Measurements from ENCODE around the gene MADCAM1.

MADCAM1 gene

GRCh38 chr19:533364-534058 is 37.2 kb downstream of the MADCAM1 start:
- TF ChIP-seq POLR2AphosphoS5 (IDR thresholded peaks at IDR 0.05; ENCODE audit: low read depth, low read length): no peak
- TF ChIP-seq SIN3A (IDR thresholded peaks at IDR 0.05; ENCODE audit: borderline replicate concordance, insufficient read depth, low read length): no peak
- TF ChIP-seq REST (IDR thresholded peaks at IDR 0.05; ENCODE audit: insufficient read depth in 1 of 2, low read depth in 2 of 2, low read length in 2 of 2): no peak

- no peak for TF ChIP-seq TAF1 (IDR thresholded peaks at IDR 0.05; ENCODE audit: borderline replicate concordance, insufficient read depth, low read length)
- TF ChIP-seq POLR2AphosphoS5 (IDR thresholded peaks at IDR 0.05; ENCODE audit: low read depth, low read length): no peak
- no peak for TF ChIP-seq FOXP2 (optimal IDR thresholded peaks at IDR 0.05; ENCODE audit: borderline replicate concordance, extremely low read depth, extremely low read length, insufficient read depth)
- no peak for TF ChIP-seq SIN3A (IDR thresholded peaks at IDR 0.05; ENCODE audit: borderline replicate concordance, insufficient read depth, low read length)
- no peak for TF ChIP-seq REST (IDR thresholded peaks at IDR 0.05; ENCODE audit: insufficient read depth in 1 of 2, low read depth in 2 of 2, low read length in 2 of 2)
Measured at GRCh38 chr19:534088-534487, 37.8 kb downstream of the MADCAM1 start.

DNA sequence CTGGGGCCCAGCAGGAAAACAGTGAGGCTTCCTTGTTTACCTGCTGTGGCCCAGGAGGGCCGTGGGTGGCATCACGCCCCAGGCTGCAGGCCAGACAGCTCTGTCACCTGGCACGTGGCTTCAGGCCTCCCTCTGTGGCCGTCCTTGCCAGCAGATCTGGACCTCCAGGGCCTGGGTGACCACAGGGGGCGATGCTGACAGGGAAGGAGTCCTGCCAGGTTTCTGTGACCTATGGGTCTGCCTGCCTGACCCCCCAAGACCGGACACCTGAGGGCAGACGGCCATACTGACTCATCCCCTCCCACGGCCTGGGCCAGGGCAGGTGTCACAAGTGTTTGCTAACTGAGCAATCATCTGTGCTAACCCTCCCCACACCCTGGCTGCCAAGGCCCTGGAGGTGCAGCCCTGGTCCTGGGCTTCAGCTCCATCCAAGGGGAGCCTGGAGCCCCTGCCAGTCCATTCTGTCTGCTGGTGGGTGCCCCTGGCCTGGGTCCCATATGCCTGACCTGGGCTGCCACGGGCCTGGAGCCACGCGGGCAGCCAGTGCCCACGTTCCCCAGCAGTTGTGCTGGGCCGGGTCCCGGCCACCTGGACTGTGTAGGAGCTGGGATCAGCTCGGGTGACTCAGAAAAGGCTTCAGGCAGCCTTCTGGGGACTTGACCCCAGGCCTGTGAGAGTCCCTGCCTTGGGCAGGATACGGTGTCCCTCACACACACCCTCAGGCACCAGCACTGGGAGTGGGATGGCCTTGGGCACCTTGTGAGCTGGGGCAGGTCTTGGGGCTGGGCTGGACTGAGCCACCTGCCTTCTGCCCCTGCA is 38.9 kb downstream of the MADCAM1 start:
- TF ChIP-seq POLR2AphosphoS5 (IDR thresholded peaks at IDR 0.05; ENCODE audit: low read depth, low read length) (no peak), FOXP2 (optimal IDR thresholded peaks at IDR 0.05; ENCODE audit: borderline replicate concordance, extremely low read depth, extremely low read length, insufficient read depth) (no peak), TAF1 (IDR thresholded peaks at IDR 0.05; ENCODE audit: borderline replicate concordance, insufficient read depth, low read length) (no peak), REST (IDR thresholded peaks at IDR 0.05; ENCODE audit: insufficient read depth in 1 of 2, low read depth in 2 of 2, low read length in 2 of 2) (no peak), SIN3A (IDR thresholded peaks at IDR 0.05; ENCODE audit: borderline replicate concordance, insufficient read depth, low read length) (no peak)

- no peak for TF ChIP-seq FOXP2 (optimal IDR thresholded peaks at IDR 0.05; ENCODE audit: borderline replicate concordance, extremely low read depth, extremely low read length, insufficient read depth)
- no peak for TF ChIP-seq REST (IDR thresholded peaks at IDR 0.05; ENCODE audit: insufficient read depth in 1 of 2, low read depth in 2 of 2, low read length in 2 of 2)
- no peak for TF ChIP-seq SIN3A (IDR thresholded peaks at IDR 0.05; ENCODE audit: borderline replicate concordance, insufficient read depth, low read length)
- TF ChIP-seq TAF1 (IDR thresholded peaks at IDR 0.05; ENCODE audit: borderline replicate concordance, insufficient read depth, low read length): no peak
- no peak for TF ChIP-seq POLR2AphosphoS5 (IDR thresholded peaks at IDR 0.05; ENCODE audit: low read depth, low read length)
Measured at GRCh38 chr19:536031-536880, 40.0 kb downstream of the MADCAM1 start.

All from PFSK-1 (cell line).